ENCODE measurements around the gene GGNBP2. TPM values are rescaled to one million over a fixed set of nuclear protein-coding genes. Genes with fewer than 3 reads are reported as not detected.
"Not testable (repeated sequence)": the region's sequence is repeated elsewhere in the genome, so short reads cannot be mapped to it uniquely, and the experiment has no call there.

Gene GGNBP2
- 10 to 100 TPM; 77.3 to 97.0 (median 95.6) TPM for polyA plus RNA-seq (ENCODE audit: insufficient read depth in 1 of 5, insufficient read length in 5 of 5, low replicate concordance in 1 of 5)
- long read RNA-seq, donor 1, transcript GGNBP2-218 (2 exons, 680 nt): minor isoform, 5 of 23 reads
- long read RNA-seq, donor 1, transcript GGNBP2-214 (4 exons, 695 nt): major isoform, 10 of 23 reads
- long read RNA-seq, donor 1, partial matches to known transcripts: 0 of 23 reads
- long read RNA-seq, donor 1, other reads (novel, unspliced or antisense): 0 of 23 reads
- long read RNA-seq, donor 2, partial matches to known transcripts: 0 of 5 reads
- long read RNA-seq, donor 2, other reads (novel, unspliced or antisense): 0 of 5 reads
- long read RNA-seq, donor 3, transcript GGNBP2-218 (2 exons, 680 nt): major isoform, 10 of 31 reads
- long read RNA-seq, donor 3, partial matches to known transcripts: 9 of 31 reads
- long read RNA-seq, donor 3, other reads (novel, unspliced or antisense): 0 of 31 reads
- long read RNA-seq, donor 4, transcript GGNBP2-218 (2 exons, 680 nt): major isoform, 6 of 10 reads
- long read RNA-seq, donor 4, partial matches to known transcripts: 0 of 10 reads
- long read RNA-seq, donor 4, other reads (novel, unspliced or antisense): 0 of 10 reads
- long read RNA-seq, donor 5, transcript GGNBP2-218 (2 exons, 680 nt): minor isoform, 6 of 20 reads
- long read RNA-seq, donor 5, transcript GGNBP2-214 (4 exons, 695 nt): major isoform, 7 of 20 reads
- long read RNA-seq, donor 5, partial matches to known transcripts: 0 of 20 reads
- long read RNA-seq, donor 5, other reads (novel, unspliced or antisense): 0 of 20 reads
- long read RNA-seq, donor 6, transcript GGNBP2-218 (2 exons, 680 nt): minor isoform, 5 of 33 reads
- long read RNA-seq, donor 6, transcript GGNBP2-214 (4 exons, 695 nt): major isoform, 6 of 33 reads
- long read RNA-seq, donor 6, partial matches to known transcripts: 17 of 33 reads
- long read RNA-seq, donor 6, other reads (novel, unspliced or antisense): 0 of 33 reads
- long read RNA-seq, donor 7, transcript GGNBP2-214 (4 exons, 695 nt): major isoform, 5 of 9 reads
- long read RNA-seq, donor 7, partial matches to known transcripts: 0 of 9 reads
- long read RNA-seq, donor 7, other reads (novel, unspliced or antisense): 0 of 9 reads
- long read RNA-seq, donor 8, partial matches to known transcripts: 0 of 3 reads
- long read RNA-seq, donor 8, other reads (novel, unspliced or antisense): 0 of 3 reads

GRCh38 chr17:36544307-36545076, at the start of gene GGNBP2:
GGNBP2 (plus strand) TSS chr17:36544919; CDS start chr17:36545725, 806 bp downstream.
- peak; percentile 91 to 93 for DNase-seq

GRCh38 chr17:36495076-36495578, 49.6 kb upstream of the GGNBP2 start:
- DNase-seq: no peak

GRCh38 chr17:36496018-36496789, 48.5 kb upstream of the GGNBP2 start:
- no peak for DNase-seq

GRCh38 chr17:36498155-36498554, 46.6 kb upstream of the GGNBP2 start:
- no peak for DNase-seq

GRCh38 chr17:36498560-36499300, 46.0 kb upstream of the GGNBP2 start:
- DNase-seq: no peak

GRCh38 chr17:36500745-36501225, 43.9 kb upstream of the GGNBP2 start:
- DNase-seq: no peak

- no peak for DNase-seq
Observed at GRCh38 chr17:36501351-36501750, 43.4 kb upstream of the GGNBP2 start.

GRCh38 chr17:36501963-36502362, 42.8 kb upstream of the GGNBP2 start:
- DNase-seq: no peak

- DNase-seq: no peak
Observed at GRCh38 chr17:36503456-36504155, 41.1 kb upstream of the GGNBP2 start.

- DNase-seq: no peak
Observed at GRCh38 chr17:36504156-36504545, 40.6 kb upstream of the GGNBP2 start.

- no peak for DNase-seq
Observed at GRCh38 chr17:36505171-36505570, 39.5 kb upstream of the GGNBP2 start.

GRCh38 chr17:36506249-36506826, 38.4 kb upstream of the GGNBP2 start:
- DNase-seq: no peak

GRCh38 chr17:36506831-36507230, 37.9 kb upstream of the GGNBP2 start:
- no peak for DNase-seq

GRCh38 chr17:36507266-36507665, 37.5 kb upstream of the GGNBP2 start:
- DNase-seq: no peak

GRCh38 chr17:36508439-36508838, 36.3 kb upstream of the GGNBP2 start:
- DNase-seq: not testable (repeated sequence)

- no peak for DNase-seq
Observed at GRCh38 chr17:36509272-36509985, 35.3 kb upstream of the GGNBP2 start.

GRCh38 chr17:36510636-36511035, 34.1 kb upstream of the GGNBP2 start:
- DNase-seq: no peak

- DNase-seq: no peak
Observed at GRCh38 chr17:36511216-36511615, 33.5 kb upstream of the GGNBP2 start.

Measured in right lung (tissue), 10 donors.